HEK293T (cell line): ENCODE results near the gene HELT.

Experiments used
- CTCF ChIA-PET: fragments of 350-600 bp; formaldehyde crosslinking; extraction: SDS; loops from one replicate; lab custom pipeline; 2021; ENCODE audit warnings: antibody characterized with exemption, inconsistent platforms; lab: Yijun Ruan, JAX
- POLR2A ChIA-PET: fragments of 350-600 bp; formaldehyde crosslinking; extraction: SDS; loops from one replicate; lab custom pipeline; 2020; ENCODE audit warnings: antibody characterized with exemption, inconsistent platforms; lab: Yijun Ruan, JAX
- DNase-seq: peaks from one replicate; pipeline ENCODE4 v3.0.0; 2012; ENCODE audit warnings: mixed read lengths; ENCODE audit errors: extremely low spot score
- ARNT ChIP-seq: fragments of 450-650 bp; IDR thresholded peaks from 2 replicates; pipeline ENCODE4 v1.6.1; 2017; ENCODE audit warnings: mild to moderate bottlenecking
- BHLHE40 ChIP-seq: fragments of 450-650 bp; IDR thresholded peaks from 2 replicates; pipeline ENCODE4 v1.6.1; 2016; ENCODE audit warnings: mild to moderate bottlenecking, moderate library complexity, borderline replicate concordance
- CTBP1 ChIP-seq: fragments of 450-650 bp; IDR thresholded peaks from 2 replicates; pipeline ENCODE4 v1.6.1; 2016; ENCODE audit warnings: borderline replicate concordance
- ELF4 ChIP-seq: fragments of 450-650 bp; IDR thresholded peaks from 2 replicates; pipeline ENCODE4 v1.6.1; 2017; ENCODE audit warnings: antibody characterized with exemption
- FOXA1 ChIP-seq: fragments of 450-650 bp; IDR thresholded peaks from 2 replicates; pipeline ENCODE4 v1.6.1; 2016; ENCODE audit warnings: mild to moderate bottlenecking
- FOXK2 ChIP-seq: fragments of 450-650 bp; IDR thresholded peaks from 2 replicates; pipeline ENCODE4 v1.6.1; 2016; ENCODE audit warnings: mild to moderate bottlenecking
- FOXM1 ChIP-seq: fragments of 450-650 bp; IDR thresholded peaks from 2 replicates; pipeline ENCODE4 v1.6.1; 2017; ENCODE audit warnings: mild to moderate bottlenecking, borderline replicate concordance
- HDGF ChIP-seq: fragments of 450-650 bp; IDR thresholded peaks from 2 replicates; pipeline ENCODE4 v1.6.1; 2017; ENCODE audit warnings: antibody characterized with exemption, borderline replicate concordance
- L3MBTL2 ChIP-seq: fragments of 450-650 bp; conservative IDR thresholded peaks from 2 replicates; pipeline ENCODE4 v1.6.1; 2016; ENCODE audit warnings: mild to moderate bottlenecking
- LEF1 ChIP-seq: fragments of 450-650 bp; IDR thresholded peaks from 2 replicates; pipeline ENCODE4 v1.6.1; 2017; ENCODE audit warnings: mild to moderate bottlenecking, borderline replicate concordance
- NFRKB ChIP-seq: fragments of 450-650 bp; IDR thresholded peaks from 2 replicates; pipeline ENCODE4 v1.6.1; 2016; ENCODE audit warnings: mild to moderate bottlenecking, moderate library complexity
- PKNOX1 ChIP-seq: fragments of 450-650 bp; IDR thresholded peaks from 2 replicates; pipeline ENCODE4 v1.6.1; 2016
- SP1 ChIP-seq: fragments of 450-650 bp; IDR thresholded peaks from 2 replicates; pipeline ENCODE4 v1.6.1; 2017
- SUZ12 ChIP-seq: fragments of 450-650 bp; IDR thresholded peaks from 2 replicates; pipeline ENCODE4 v1.6.1; 2016; ENCODE audit warnings: mild to moderate bottlenecking
- TARDBP ChIP-seq: fragments of 450-650 bp; IDR thresholded peaks from 2 replicates; pipeline ENCODE4 v1.6.1; 2016
- ZNF384 ChIP-seq: fragments of 450-650 bp; IDR thresholded peaks from 2 replicates; pipeline ENCODE4 v1.6.1; 2016

HELT gene

GRCh38 chr4:185031611-185032010 lies 13.3 kb downstream of the HELT start:
- CTCF ChIA-PET, result interaction anchor here (0.6 to 2.0 kb wide), 5 partner anchors 8 to 138 kb away, joined by 3 to 7 read pairs (median 3); no protein-coding TSS in a partner anchor
- DNase-seq, result no peak
- no peak for TF ChIP-seq SP1
- no peak for TF ChIP-seq FOXA1
- TF ChIP-seq BHLHE40, result no peak
- POLR2A ChIA-PET, result interaction anchor here (0.8 to 1.4 kb wide), 2 partner anchors 9 to 16 kb away, joined by 3 to 4 read pairs; no protein-coding TSS in a partner anchor

GRCh38 chr4:185033072-185033471 lies 14.8 kb downstream of the HELT start:
- ChIA-PET POLR2A (interaction anchor here (1.4 kb wide), 1 partner anchor 10 kb away, joined by 4 read pairs; no protein-coding TSS in a partner anchor), CTCF (no interaction called here)
- no peak for DNase-seq
- no peak for TF ChIP-seq NFRKB
- no peak for TF ChIP-seq ARNT
- TF ChIP-seq FOXK2, result no peak
- TF ChIP-seq SUZ12, result no peak
- no peak for TF ChIP-seq CTBP1
- TF ChIP-seq SP1, result no peak
- no peak for TF ChIP-seq HDGF
- TF ChIP-seq FOXA1, result no peak
- TF ChIP-seq ZNF384, result no peak
- no peak for TF ChIP-seq LEF1
- TF ChIP-seq TARDBP, result no peak
- no peak for TF ChIP-seq ELF4
- TF ChIP-seq PKNOX1, result no peak
- no peak for TF ChIP-seq FOXM1
- no peak for TF ChIP-seq BHLHE40

- CTCF ChIA-PET, result interaction anchor here (0.6 to 0.9 kb wide), 2 partner anchors 13 to 101 kb away, joined by 3 read pairs; no protein-coding TSS in a partner anchor
- DNase-seq, result no peak
- TF ChIP-seq FOXM1 (no peak), SUZ12 (no peak), CTBP1 (no peak), ZNF384 (no peak), ELF4 (no peak), SP1 (no peak), LEF1 (no peak), TARDBP (no peak), FOXK2 (no peak)
- POLR2A ChIA-PET, result no interaction called here
These were observed 15.7 kb downstream of the HELT start for GRCh38 chr4:185033950-185034349.

- ChIA-PET POLR2A (no interaction called here), CTCF (no interaction called here)
- TF ChIP-seq HDGF (no peak), FOXK2 (no peak), BHLHE40 (no peak), ZNF384 (no peak), SUZ12 (no peak), TARDBP (no peak), NFRKB (no peak), SP1 (no peak), L3MBTL2 (no peak), PKNOX1 (no peak), FOXA1 (no peak), ELF4 (no peak)
- no peak for DNase-seq
These were observed 17.0 kb downstream of the HELT start for GRCh38 chr4:185035284-185035683.

- no peak for TF ChIP-seq SUZ12
- TF ChIP-seq ELF4, result no peak
- TF ChIP-seq BHLHE40, result no peak
- no peak for TF ChIP-seq HDGF
- no peak for TF ChIP-seq L3MBTL2
- no peak for TF ChIP-seq PKNOX1
- no peak for TF ChIP-seq FOXA1
- TF ChIP-seq ZNF384, result no peak
- ChIA-PET CTCF (interaction anchor here (0.8 kb wide), 1 partner anchor 60 kb away, joined by 5 read pairs; no protein-coding TSS in a partner anchor), POLR2A (no interaction called here)
- no peak for DNase-seq
These were observed 17.7 kb downstream of the HELT start for GRCh38 chr4:185036019-185036418.

GRCh38 chr4:185036842-185037241 lies 18.6 kb downstream of the HELT start:
- no peak for TF ChIP-seq NFRKB
- no peak for TF ChIP-seq CTBP1
- no peak for TF ChIP-seq LEF1
- no peak for TF ChIP-seq SP1
- TF ChIP-seq PKNOX1, result no peak
- TF ChIP-seq ZNF384, result no peak
- TF ChIP-seq FOXK2, result no peak
- no peak for TF ChIP-seq HDGF
- no peak for TF ChIP-seq ARNT
- TF ChIP-seq L3MBTL2, result no peak
- TF ChIP-seq BHLHE40, result no peak
- no peak for TF ChIP-seq FOXA1
- DNase-seq, result no peak
- CTCF ChIA-PET, result interaction anchor here (0.6 to 1.3 kb wide), 3 partner anchors 58 to 679 kb away, joined by 3 read pairs; no protein-coding TSS in a partner anchor
- POLR2A ChIA-PET, result no interaction called here
